HepG2 (cell line): Measurements from ENCODE around the gene SNAPIN. TPM values are rescaled to one million over a fixed set of nuclear protein-coding genes. Genes with fewer than 3 reads are reported as not detected.

Experiments used
- AKNA ChIP-seq: sonication (generic); formaldehyde crosslinking; IDR thresholded peaks from 2 replicates; pipeline ENCODE4 v1.4.0; 2020; ENCODE audit warnings: missing genetic modification reagents, borderline replicate concordance
- HDAC2 ChIP-seq: sonication (generic); formaldehyde crosslinking; IDR thresholded peaks from 2 replicates; pipeline ENCODE4 v1.4.0; 2020; ENCODE audit warnings: missing genetic modification reagents
- MXD3 ChIP-seq: IDR thresholded peaks from 2 replicates; pipeline ENCODE4 v1.6.1; 2016; ENCODE audit warnings: mild to moderate bottlenecking, missing biosample characterization, missing genetic modification reagents
- NFE2 ChIP-seq: sonication (generic); formaldehyde crosslinking; IDR thresholded peaks from 2 replicates; pipeline ENCODE4 v1.4.0; 2020; ENCODE audit warnings: missing genetic modification reagents
- NR2C2 ChIP-seq: sonication (generic); formaldehyde crosslinking; IDR thresholded peaks from 2 replicates; pipeline ENCODE4 v1.4.0; 2020; ENCODE audit warnings: missing genetic modification reagents, mild to moderate bottlenecking, moderate library complexity, borderline replicate concordance
- RBAK ChIP-seq: sonication (generic); formaldehyde crosslinking; IDR thresholded peaks from 2 replicates; pipeline ENCODE4 v1.5.1; 2020; ENCODE audit warnings: mild to moderate bottlenecking, missing genetic modification reagents
- RFXANK ChIP-seq: IDR thresholded peaks from 2 replicates; pipeline ENCODE4 v1.6.1; 2016
- SNAPC4 ChIP-seq: sonication (generic); formaldehyde crosslinking; IDR thresholded peaks from 2 replicates; pipeline ENCODE4 v1.4.0; 2020; ENCODE audit warnings: mild to moderate bottlenecking, missing genetic modification reagents
- TRIM24 ChIP-seq: sonication (generic); formaldehyde crosslinking; IDR thresholded peaks from 2 replicates; pipeline ENCODE4 v1.8.0; 2022; ENCODE audit warnings: mild to moderate bottlenecking, missing genetic modification reagents
- ZNF543 ChIP-seq: sonication (generic); formaldehyde crosslinking; IDR thresholded peaks from 2 replicates; pipeline ENCODE4 v1.4.0; 2020; ENCODE audit warnings: mild to moderate bottlenecking, missing genetic modification reagents
- ZNF646 ChIP-seq: sonication (generic); formaldehyde crosslinking; IDR thresholded peaks from 2 replicates; pipeline ENCODE4 v1.9.0; 2021; ENCODE audit warnings: mild to moderate bottlenecking, missing genetic modification reagents
- polyA plus RNA-seq, 8 experiments: library from polyadenylated mRNA; depleted of rRNA in 3 of 8; stranded (reverse) in 7 of 8; unstranded in 1 of 8; fragments of >200 nt; fragmentation: Illumina TruSeq in 4 of 8; extraction: Trizol in 4 of 8; gene quantifications; 2 replicates each; pipeline versions ENCODE4 v1.2.1 to v1.2.3, GENCODE V29; 2011 to 2016; ENCODE audit warnings: low read depth in 4 of 8, missing spikeins in 1 of 8, mixed read lengths in 1 of 8; ENCODE audit not compliant: insufficient read depth in 1 of 8
- total RNA-seq, 5 experiments: library from RNA; depleted of rRNA; stranded (reverse); fragments of >200 nt; fragmentation: Illumina TruSeq; extraction: Trizol; gene quantifications; 2 replicates each; pipeline ENCODE4 v1.2.3, GENCODE V29; 2016; ENCODE audit warnings: low read depth in 1 of 5

The SNAPIN gene
- total and polyA plus RNA-seq, 2 of the 13 experiments (the other 11 are each of a cell fraction or from before 2014, with no cell fraction given), result 23.9 to 25.7 TPM

- TF ChIP-seq ZNF646 (CRISPR knock-in tag) (no peak), AKNA (no peak), RFXANK (CRISPR knock-in tag) (no peak), RBAK (CRISPR knock-in tag) (no peak), TRIM24 (CRISPR knock-in tag) (no peak), NFE2 (CRISPR knock-in tag) (no peak), MXD3 (no peak), ZNF543 (CRISPR knock-in tag) (peak; percentile 89), HDAC2 (CRISPR knock-in tag) (peak; percentile 36; the same call in 1 of the 2 replicates), SNAPC4 (no peak), NR2C2 (CRISPR knock-in tag) (peak; percentile 37)
Measured at GRCh38 chr1:153612755-153613331, 45.7 kb upstream of the SNAPIN start, which contains the start of gene S100A16 (continued).
